Activated B cell treated with CpG ODN at 0.5 μM for 24 hours (primary cell): ENCODE data around the gene MDM2. TPM values are rescaled to one million over a fixed set of nuclear protein-coding genes. Genes with fewer than 3 reads are reported as not detected.
"Not testable (repeated sequence)": the region's sequence is repeated elsewhere in the genome, so short reads cannot be mapped to it uniquely, and the experiment has no call there.

Source experiments
- ATAC-seq: fragments of 200-7000 bp; cut with Tn5 transposase; one replicate; pipeline ENCODE4 v1.10.0; 2021; ENCODE audit warnings: low read depth, mild to moderate bottlenecking, moderate library complexity
- CTCF ChIA-PET: fragments of 350-600 bp; sonication (Branson Sonifier 250); formaldehyde crosslinking; loops from one replicate; lab custom pipeline; 2021; ENCODE audit warnings: antibody characterized with exemption; lab: Charles Lee
- POLR2A ChIA-PET: fragments of 350-600 bp; sonication (Branson Sonifier 250); formaldehyde crosslinking; loops from one replicate; lab custom pipeline; 2021; ENCODE audit warnings: antibody characterized with exemption; lab: Charles Lee
- DNase-seq: peaks from one replicate; pipeline ENCODE4 v3.0.0; 2022
- H3K27ac Mint-ChIP-seq: one replicate; pipeline ENCODE4 v1.8.0; 2020; ENCODE audit warnings: mixed read lengths
- H3K27me3 Mint-ChIP-seq: one replicate; pipeline ENCODE4 v1.8.0; 2021; ENCODE audit warnings: mixed read lengths
- H3K36me3 Mint-ChIP-seq: one replicate; pipeline ENCODE4 v1.8.0; 2021; ENCODE audit warnings: low read depth, mixed read lengths
- H3K4me1 Mint-ChIP-seq: one replicate; pipeline ENCODE4 v1.8.0; 2021; ENCODE audit warnings: mixed read lengths
- H3K4me3 Mint-ChIP-seq: one replicate; pipeline ENCODE4 v1.8.0; 2020; ENCODE audit warnings: mild to moderate bottlenecking, mixed read lengths
- H3K9me3 Mint-ChIP-seq: one replicate; pipeline ENCODE4 v1.8.0; 2020; ENCODE audit warnings: mixed read lengths
- CTCF ChIP-seq: fragments of 200-600 bp; IDR thresholded peaks from one replicate; pipeline ENCODE4 v1.8.0; 2022; ENCODE audit warnings: antibody characterized with exemption, mild to moderate bottlenecking
- intact Hi-C: fragments of 100-400 bp; cut with micrococcal nuclease; formaldehyde crosslinking; loops from one replicate; pipeline ENCODE4 v1.15.1; 2024
- total RNA-seq: library from RNA; stranded (reverse); gene quantifications from 2 replicates; pipeline ENCODE4 v1.2.3, GENCODE V29; 2022

Gene MDM2
- total RNA-seq, 1 donor from 2014 or later = 90.8 TPM

GRCh38 chr12:68798882-68799234, 9.1 kb upstream of the MDM2 start:
- POLR2A ChIA-PET = no interaction called here
- DNase-seq (no peak), ATAC-seq (no peak)
- Mint-ChIP-seq H3K9me3 (no peaks in the 10 kb centered on the region), H3K4me3 (no peak overlapping the region), H3K27me3 (no peaks in the 10 kb centered on the region), H3K36me3 (no peaks in the 10 kb centered on the region), H3K27ac (no peak overlapping the region), H3K4me1 (no peaks in the 10 kb centered on the region)
- no peak for TF ChIP-seq CTCF
- intact Hi-C loops = no loop called here
- CTCF ChIA-PET = no interaction called here

GRCh38 chr12:68800294-68800693, 7.7 kb upstream of the MDM2 start:
- CTCF ChIA-PET = no interaction called here
- no peak overlapping the region for H3K4me3 Mint-ChIP-seq
- intact Hi-C loops = loop anchor here (10.0 kb wide), 1 partner anchor 345 kb away; no protein-coding TSS in a partner anchor
- no peaks in the 10 kb centered on the region for H3K36me3 Mint-ChIP-seq
- POLR2A ChIA-PET = no interaction called here
- H3K27ac Mint-ChIP-seq = no peak overlapping the region
- H3K4me1 Mint-ChIP-seq = no peaks in the 10 kb centered on the region
- DNase-seq = no peak
- ATAC-seq = no peak
- no peaks in the 10 kb centered on the region for H3K9me3 Mint-ChIP-seq
- no peaks in the 10 kb centered on the region for H3K27me3 Mint-ChIP-seq
- no peak for TF ChIP-seq CTCF

GRCh38 chr12:68801124-68801523, 6.9 kb upstream of the MDM2 start:
- DNase-seq, H3K4me1 Mint-ChIP-seq, ATAC-seq, POLR2A ChIA-PET, H3K4me3 Mint-ChIP-seq, CTCF ChIA-PET, H3K36me3 Mint-ChIP-seq, H3K9me3 Mint-ChIP-seq, H3K27me3 Mint-ChIP-seq, H3K27ac Mint-ChIP-seq: not testable (repeated sequence)
- intact Hi-C loops = loop anchor here (10.0 kb wide), 1 partner anchor 346 kb away; no protein-coding TSS in a partner anchor

GRCh38 chr12:68802372-68802745, 5.6 kb upstream of the MDM2 start:
- H3K4me1 Mint-ChIP-seq, H3K36me3 Mint-ChIP-seq, POLR2A ChIA-PET, ATAC-seq, H3K27me3 Mint-ChIP-seq, H3K27ac Mint-ChIP-seq, H3K4me3 Mint-ChIP-seq, DNase-seq, H3K9me3 Mint-ChIP-seq, CTCF ChIA-PET: not testable (repeated sequence)
- intact Hi-C loops = loop anchor here (10.0 kb wide), 1 partner anchor 348 kb away; no protein-coding TSS in a partner anchor

GRCh38 chr12:68802911-68803651, 4.9 kb upstream of the MDM2 start:
- H3K36me3 Mint-ChIP-seq, ATAC-seq, H3K4me1 Mint-ChIP-seq, POLR2A ChIA-PET, H3K27me3 Mint-ChIP-seq, H3K27ac Mint-ChIP-seq, DNase-seq, CTCF ChIA-PET, H3K4me3 Mint-ChIP-seq, H3K9me3 Mint-ChIP-seq: not testable (repeated sequence)
- intact Hi-C loops = loop anchor here (10.0 kb wide), 1 partner anchor 348 kb away; no protein-coding TSS in a partner anchor

GRCh38 chr12:68803948-68804656, 3.9 kb upstream of the MDM2 start:
- no peak for DNase-seq
- no peak for TF ChIP-seq CTCF
- no peaks in the 10 kb centered on the region for H3K27me3 Mint-ChIP-seq
- intact Hi-C loops = loop anchor here (10.0 kb wide), 1 partner anchor 349 kb away; no protein-coding TSS in a partner anchor
- POLR2A ChIA-PET = no interaction called here
- H3K4me3 Mint-ChIP-seq = no peak overlapping the region
- peaks cover 15% of the 10 kb centered on the region for H3K36me3 Mint-ChIP-seq
- H3K9me3 Mint-ChIP-seq = no peaks in the 10 kb centered on the region
- CTCF ChIA-PET = no interaction called here
- no peak for ATAC-seq
- H3K4me1 Mint-ChIP-seq = peaks cover 9% of the 10 kb centered on the region
- H3K27ac Mint-ChIP-seq = no peak overlapping the region
